Prostate gland (tissue), 2 donors: ENCODE results near the gene SMIM41. TPM values are rescaled to one million over a fixed set of nuclear protein-coding genes. Genes with fewer than 3 reads are reported as not detected.

Source experiments
- DNase-seq: peaks from one replicate; pipeline ENCODE4 v3.0.0-alpha.2; 2019; ENCODE audit warnings: low spot score
- H3K27ac ChIP-seq, 2 donors: fragments of 200-600 bp; sonication (generic); 2 replicates each; pipeline ENCODE4 v1.5.1; 2017 to 2019
- H3K27me3 ChIP-seq: fragments of 200-600 bp; sonication (generic); replicated peaks from 2 replicates; pipeline ENCODE4 v1.5.1; 2019; ENCODE audit not compliant: insufficient read depth
- H3K36me3 ChIP-seq, 2 donors: fragments of 200-600 bp; sonication (generic); 1 replicate in 1 of 2; 2 replicates in 1 of 2; pipeline versions ENCODE4 v1.5.1 to v1.8.1; 2017 to 2019
- H3K4me1 ChIP-seq: fragments of 200-600 bp; sonication (generic); replicated peaks from 2 replicates; pipeline ENCODE4 v1.5.1; 2019
- H3K4me3 ChIP-seq, 2 donors: fragments of 200-600 bp; sonication (generic); 2 replicates each; pipeline ENCODE4 v1.5.1; 2017 to 2019
- H3K9me3 ChIP-seq: fragments of 200-600 bp; sonication (generic); 2 replicates; pipeline ENCODE4 v1.5.1; 2017
- POLR2A ChIP-seq: fragments of 450-650 bp; IDR thresholded peaks from one replicate; pipeline ENCODE4 v1.6.1; 2016; ENCODE audit warnings: antibody characterized with exemption, mild to moderate bottlenecking
- POLR2AphosphoS5 ChIP-seq: sonication (generic); formaldehyde crosslinking; IDR thresholded peaks from one replicate; pipeline ENCODE4 v1.6.1; 2017; ENCODE audit warnings: antibody characterized with exemption
- WGBS: methylation state at CpG from one replicate; pipeline ENCODE4 v1.1.5; 2018; 5-methylcytosine and 5-hydroxymethylcytosine counted together
- intact Hi-C: fragments of 100-400 bp; cut with DNase I; formaldehyde crosslinking; loops from one replicate; pipeline ENCODE4 v1.14.2; 2022
- total RNA-seq, 2 donors: library from RNA; depleted of rRNA; stranded (reverse); fragments of >200 nt; gene quantifications; one replicate each; pipeline ENCODE4 v1.1.0, GENCODE V29; 2016
- TF ChIP-seq, protein P1 (sequence below), 4 experiments: fragments of 200-600 bp in 2 of 4; fragments of 450-650 bp in 2 of 4; sonication (generic) in 2 of 4; IDR thresholded peaks; 1 replicate in 3 of 4; 2 replicates in 1 of 4; pipeline ENCODE4 v1.5.1; 2016 to 2019; ENCODE audit warnings: antibody characterized with exemption in 4 of 4, mild to moderate bottlenecking in 2 of 4, moderate library complexity in 2 of 4

The SMIM41 gene
- total RNA-seq, 2 donors from 2014 or later, result 7.5 to 30.2 TPM

- peaks cover 57% of the 10 kb centered on the region for H3K4me1 ChIP-seq
- 94% methylated on average over 8 of the region's 8 CpGs for WGBS
- intact Hi-C loops, result no loop called here
- no peaks in the 10 kb centered on the region for H3K36me3 ChIP-seq
- H3K27me3 ChIP-seq, result no peaks in the 10 kb centered on the region
- H3K27ac ChIP-seq, result peak overlapping the region; percentile 92 to 96
- no peak overlapping the region for H3K4me3 ChIP-seq
- no peak for DNase-seq
- H3K9me3 ChIP-seq, result no peaks in the 10 kb centered on the region
- TF ChIP-seq POLR2AphosphoS5 (no peak), POLR2A (no peak)
- TF ChIP-seq, protein P1, sequence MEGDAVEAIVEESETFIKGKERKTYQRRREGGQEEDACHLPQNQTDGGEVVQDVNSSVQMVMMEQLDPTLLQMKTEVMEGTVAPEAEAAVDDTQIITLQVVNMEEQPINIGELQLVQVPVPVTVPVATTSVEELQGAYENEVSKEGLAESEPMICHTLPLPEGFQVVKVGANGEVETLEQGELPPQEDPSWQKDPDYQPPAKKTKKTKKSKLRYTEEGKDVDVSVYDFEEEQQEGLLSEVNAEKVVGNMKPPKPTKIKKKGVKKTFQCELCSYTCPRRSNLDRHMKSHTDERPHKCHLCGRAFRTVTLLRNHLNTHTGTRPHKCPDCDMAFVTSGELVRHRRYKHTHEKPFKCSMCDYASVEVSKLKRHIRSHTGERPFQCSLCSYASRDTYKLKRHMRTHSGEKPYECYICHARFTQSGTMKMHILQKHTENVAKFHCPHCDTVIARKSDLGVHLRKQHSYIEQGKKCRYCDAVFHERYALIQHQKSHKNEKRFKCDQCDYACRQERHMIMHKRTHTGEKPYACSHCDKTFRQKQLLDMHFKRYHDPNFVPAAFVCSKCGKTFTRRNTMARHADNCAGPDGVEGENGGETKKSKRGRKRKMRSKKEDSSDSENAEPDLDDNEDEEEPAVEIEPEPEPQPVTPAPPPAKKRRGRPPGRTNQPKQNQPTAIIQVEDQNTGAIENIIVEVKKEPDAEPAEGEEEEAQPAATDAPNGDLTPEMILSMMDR (IDR thresholded peaks at IDR 0.05), result no peak
These were observed 66.8 kb downstream of the SMIM41 start for GRCh38 chr12:52146089-52146821.

DNA sequence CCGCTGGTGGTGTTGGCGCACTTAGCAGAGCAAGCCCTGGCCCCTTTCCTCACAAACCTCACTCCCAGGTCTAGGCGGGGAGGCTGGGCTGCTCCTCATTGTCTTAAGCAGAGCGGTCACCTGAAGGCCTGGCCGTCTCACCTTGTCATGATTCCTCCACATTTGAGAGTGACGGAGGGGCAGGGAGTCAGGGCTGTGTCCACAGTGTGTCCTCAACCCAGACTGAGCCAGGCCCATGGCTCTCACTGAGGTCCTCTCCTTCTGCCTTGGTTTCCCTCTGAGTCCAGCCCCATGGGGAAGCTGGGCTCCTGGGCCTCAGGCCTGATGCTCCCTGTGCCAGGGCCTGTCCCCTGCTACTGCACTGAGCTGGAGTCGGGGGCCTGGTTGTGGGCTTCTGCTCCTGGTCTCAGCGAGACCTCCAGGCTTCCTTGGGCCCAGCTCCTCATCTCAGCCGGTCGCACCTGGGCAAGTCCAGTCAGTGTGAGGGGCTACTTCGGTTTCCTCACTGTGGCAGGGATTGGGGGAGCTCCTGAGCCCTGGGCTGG, 67.4 kb downstream of the SMIM41 start:
- WGBS, result 81% methylated on average over 8 of the region's 11 CpGs
- peaks cover 57% of the 10 kb centered on the region for H3K4me1 ChIP-seq
- TF ChIP-seq, protein P1 (IDR thresholded peaks at IDR 0.05), result no peak
- TF ChIP-seq POLR2AphosphoS5, result no peak
- TF ChIP-seq POLR2A, result no peak
- no peaks in the 10 kb centered on the region for H3K27me3 ChIP-seq
- no peaks in the 10 kb centered on the region for H3K9me3 ChIP-seq
- no peak overlapping the region for H3K4me3 ChIP-seq
- H3K36me3 ChIP-seq, result no peaks in the 10 kb centered on the region
- no peak for DNase-seq
- intact Hi-C loops, result no loop called here
- H3K27ac ChIP-seq, result peak overlapping the region; percentile 92 to 96

- Histone ChIP-seq H3K4me1 (peaks cover 57% of the 10 kb centered on the region), H3K4me3 (no peak overlapping the region), H3K27ac (peak overlapping the region; percentile 92 to 96), H3K27me3 (no peaks in the 10 kb centered on the region), H3K36me3 (no peaks in the 10 kb centered on the region), H3K9me3 (no peaks in the 10 kb centered on the region)
- TF ChIP-seq, protein P1 (IDR thresholded peaks at IDR 0.05), result peak in 1 of 4 experiments; percentile 9
- TF ChIP-seq POLR2A, result peak; percentile 78
- peak; percentile 93 for TF ChIP-seq POLR2AphosphoS5
- 23% methylated on average over 16 of the region's 17 CpGs for WGBS
- peak; percentile 98 for DNase-seq
- intact Hi-C loops, result no loop called here
These were observed 68.0 kb downstream of the SMIM41 start for GRCh38 chr12:52147367-52147963.

- TF ChIP-seq, protein P1 (IDR thresholded peaks at IDR 0.05), result no peak
- TF ChIP-seq POLR2AphosphoS5 (no peak), POLR2A (no peak)
- Histone ChIP-seq H3K4me3 (no peak overlapping the region), H3K27me3 (no peaks in the 10 kb centered on the region), H3K36me3 (no peaks in the 10 kb centered on the region), H3K9me3 (no peaks in the 10 kb centered on the region), H3K27ac (peak overlapping the region; percentile 92 to 96), H3K4me1 (peaks cover 56% of the 10 kb centered on the region)
- intact Hi-C loops, result no loop called here
- DNase-seq, result no peak
- WGBS, result 72% methylated on average over 10 of the region's 10 CpGs
These were observed 68.5 kb downstream of the SMIM41 start for GRCh38 chr12:52147964-52148463.
